Upper lobe of left lung (tissue), 6 donors: ENCODE results near the gene NF1. TPM values are rescaled to one million over a fixed set of nuclear protein-coding genes. Genes with fewer than 3 reads are reported as not detected.

Experiments used
- ATAC-seq, 2 donors: fragments of 200-7000 bp; cut with Tn5 transposase; one replicate each; pipeline ENCODE4 v1.9.1; 2022; ENCODE audit warnings: mild to moderate bottlenecking in 2 of 2, moderate library complexity in 2 of 2; ENCODE audit not compliant: low FRiP score in 2 of 2
- DNase-seq, 2 donors: peaks; one replicate each; pipeline ENCODE4 v3.0.0-alpha.2; 2019 to 2020
- H3K27ac ChIP-seq, 4 donors: fragments of 200-600 bp; sonication (generic); one replicate each; pipeline ENCODE4 v1.5.1; 2016 to 2019
- H3K27me3 ChIP-seq, 4 donors: fragments of 200-600 bp; sonication (generic); one replicate each; pipeline ENCODE4 v1.5.1; 2017 to 2019
- H3K36me3 ChIP-seq, 4 donors: fragments of 200-600 bp; sonication (generic); one replicate each; pipeline ENCODE4 v1.5.1; 2016 to 2019
- H3K4me1 ChIP-seq, 4 donors: fragments of 200-600 bp; sonication (generic); one replicate each; pipeline ENCODE4 v1.5.1; 2018 to 2019
- H3K4me3 ChIP-seq, 4 donors: fragments of 200-600 bp; sonication (generic); one replicate each; pipeline ENCODE4 v1.5.1; 2017 to 2019; ENCODE audit warnings: mild to moderate bottlenecking in 2 of 4, moderate library complexity in 1 of 4
- H3K9me3 ChIP-seq, 4 donors: fragments of 200-600 bp; sonication (generic); one replicate each; pipeline ENCODE4 v1.5.1; 2018 to 2019
- CTCF ChIP-seq, 6 experiments: fragments of 450-650 bp in 4 of 6; fragments of 200-600 bp in 2 of 6; sonication (generic) in 2 of 6; IDR thresholded peaks; one replicate each; pipeline ENCODE4 v1.5.1; 2016 to 2019; ENCODE audit warnings: antibody characterized with exemption in 6 of 6
- EP300 ChIP-seq, 4 donors: sonication (generic); formaldehyde crosslinking; IDR thresholded peaks; one replicate each; pipeline ENCODE4 v1.5.1; 2017; ENCODE audit warnings: antibody characterized with exemption in 4 of 4, control low read depth in 2 of 4
- POLR2A ChIP-seq, 4 donors: fragments of 450-650 bp; IDR thresholded peaks; one replicate each; pipeline ENCODE4 v1.5.1; 2016 to 2017; ENCODE audit warnings: antibody characterized with exemption in 4 of 4, mild to moderate bottlenecking in 2 of 4
- POLR2AphosphoS5 ChIP-seq, 2 donors: sonication (generic); formaldehyde crosslinking; IDR thresholded peaks; one replicate each; pipeline ENCODE4 v1.5.1; 2017; ENCODE audit warnings: antibody characterized with exemption in 2 of 2
- WGBS, 2 donors: methylation state at CpG; one replicate each; pipeline ENCODE4 v1.1.5; 2017 to 2018; 5-methylcytosine and 5-hydroxymethylcytosine counted together
- total RNA-seq, 6 donors: library from RNA; depleted of rRNA in 4 of 6; stranded (reverse); fragments of >200 nt in 4 of 6; gene quantifications; one replicate each; pipeline versions ENCODE4 v1.1.0 to v1.2.1, GENCODE V29; 2016 to 2021
- donor health status: DM: no; HTN: no; CAD: no; lungs with moderate emphysema.
- donor health status: DM: no; HTN: yes; CAD: no; lungs with severe emphysema.

NF1 gene
- total RNA-seq, 6 donors from 2014 or later, result 35.5 to 85.1 (median 47.1) TPM

- Histone ChIP-seq H3K9me3 (no peaks in the 10 kb centered on the region), H3K27ac (no peak overlapping the region), H3K36me3 (no peaks in the 10 kb centered on the region), H3K27me3 (peaks cover 0 to 39% (median 10%) of the 10 kb centered on the region in 4 donors), H3K4me3 (peak overlapping the region; percentile 18 to 53 (median 44)), H3K4me1 (peaks cover 10 to 31% (median 11%) of the 10 kb centered on the region in 4 donors)
- DNase-seq, result peak; percentile 11 to 82
- WGBS, 2 donors, result 31 to 66% methylated on average over 10 to 33 of the region's 52 CpGs
- ATAC-seq, result no peak
- TF ChIP-seq CTCF (IDR thresholded peaks at IDR 0.05) (no peak), POLR2A (IDR thresholded peaks at IDR 0.05) (no peak), POLR2AphosphoS5 (IDR thresholded peaks at IDR 0.05) (no peak), EP300 (IDR thresholded peaks at IDR 0.05) (no peak)
These were observed 297.5 kb downstream of the NF1 start for GRCh38 chr17:31392002-31392855.

DNA sequence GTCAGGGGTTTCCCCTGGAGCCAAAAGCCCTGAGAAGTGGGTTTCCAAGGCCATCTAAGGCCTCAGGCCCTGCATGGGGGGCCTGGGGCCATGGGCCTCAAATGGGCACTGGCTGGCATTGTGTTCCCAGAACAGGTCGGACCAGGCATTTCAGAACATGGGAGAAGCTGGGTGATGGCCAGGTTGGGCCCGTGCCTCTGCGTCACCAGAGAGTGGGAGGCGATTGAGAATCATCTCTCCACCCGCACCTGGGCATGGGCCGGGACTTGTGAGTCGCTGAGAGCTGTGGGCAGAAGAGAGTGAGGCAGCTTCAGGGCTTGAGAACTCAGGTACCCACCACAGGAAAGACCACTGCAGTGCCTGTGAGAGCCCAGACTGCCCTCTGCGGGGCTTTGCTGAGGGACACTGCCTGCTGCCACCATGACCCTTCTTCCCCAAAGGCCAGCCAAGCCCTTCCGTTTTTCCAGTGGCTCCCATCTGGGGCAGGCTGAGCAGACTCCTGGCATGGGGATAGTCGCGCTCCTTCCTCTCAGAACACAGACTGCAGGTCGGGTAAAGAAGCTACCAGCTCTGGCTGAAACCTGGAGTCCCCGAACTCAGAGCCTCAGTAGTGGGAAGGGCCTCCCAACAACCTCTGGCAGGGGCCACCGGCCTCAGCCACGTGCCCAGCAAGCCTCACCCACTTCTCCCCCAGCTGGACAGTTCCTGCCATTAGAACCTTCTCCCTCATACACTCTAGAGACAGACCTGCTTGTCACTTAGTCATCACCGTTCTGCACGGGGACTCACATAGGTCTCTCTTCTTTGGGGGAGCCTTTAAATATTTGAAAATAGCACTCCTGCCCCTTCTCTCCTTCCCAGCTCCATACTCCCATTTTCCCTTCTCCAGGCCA lies 298.3 kb downstream of the NF1 start:
- no peak overlapping the region for H3K4me3 ChIP-seq
- H3K27me3 ChIP-seq, result peaks cover 0 to 39% (median 10%) of the 10 kb centered on the region in 4 donors
- H3K9me3 ChIP-seq, result no peaks in the 10 kb centered on the region
- WGBS, 2 donors, result 80% methylated on average over 13 to 17 of the region's 17 CpGs
- no peaks in the 10 kb centered on the region for H3K36me3 ChIP-seq
- ATAC-seq, result no peak
- no peak overlapping the region for H3K27ac ChIP-seq
- DNase-seq, result peak in 1 of 2 donors; percentile 16
- TF ChIP-seq POLR2A (IDR thresholded peaks at IDR 0.05), result no peak
- TF ChIP-seq POLR2AphosphoS5 (IDR thresholded peaks at IDR 0.05), result no peak
- TF ChIP-seq EP300 (IDR thresholded peaks at IDR 0.05), result no peak
- TF ChIP-seq CTCF (IDR thresholded peaks at IDR 0.05), result no peak
- H3K4me1 ChIP-seq, result peaks cover 10 to 31% (median 11%) of the 10 kb centered on the region in 4 donors

GRCh38 chr17:31393749-31394146 lies 299.0 kb downstream of the NF1 start:
- H3K27me3 ChIP-seq, result peaks cover 0 to 39% (median 10%) of the 10 kb centered on the region in 4 donors
- H3K9me3 ChIP-seq, result no peaks in the 10 kb centered on the region
- no peak overlapping the region for H3K27ac ChIP-seq
- H3K36me3 ChIP-seq, result no peaks in the 10 kb centered on the region
- H3K4me3 ChIP-seq, result no peak overlapping the region
- no peak for ATAC-seq
- TF ChIP-seq EP300 (IDR thresholded peaks at IDR 0.05) (no peak), CTCF (IDR thresholded peaks at IDR 0.05) (no peak), POLR2A (IDR thresholded peaks at IDR 0.05) (no peak), POLR2AphosphoS5 (IDR thresholded peaks at IDR 0.05) (no peak)
- WGBS, 2 donors, result 88 to 95% methylated on average over 5 to 7 of the region's 7 CpGs
- peak in 1 of 2 donors; percentile 12 for DNase-seq
- H3K4me1 ChIP-seq, result peaks cover 10 to 31% (median 11%) of the 10 kb centered on the region in 4 donors

GRCh38 chr17:31394544-31394943 lies 299.8 kb downstream of the NF1 start:
- Histone ChIP-seq H3K4me1 (peaks cover 10 to 27% (median 11%) of the 10 kb centered on the region in 4 donors), H3K27me3 (peaks cover 0 to 38% (median 10%) of the 10 kb centered on the region in 4 donors), H3K36me3 (no peaks in the 10 kb centered on the region), H3K9me3 (no peaks in the 10 kb centered on the region), H3K4me3 (no peak overlapping the region), H3K27ac (no peak overlapping the region)
- 14 to 15% methylated on average over 11 of the region's 11 CpGs for WGBS, 2 donors
- peak in 1 of 2 donors; percentile 23 for DNase-seq
- no peak for ATAC-seq
- no peak for TF ChIP-seq POLR2AphosphoS5 (IDR thresholded peaks at IDR 0.05)
- TF ChIP-seq EP300 (IDR thresholded peaks at IDR 0.05), result no peak
- no peak for TF ChIP-seq POLR2A (IDR thresholded peaks at IDR 0.05)
- TF ChIP-seq CTCF (IDR thresholded peaks at IDR 0.05), result no peak
